ENCODE results near the gene GLB1L3.

The GLB1L3 gene

DNA sequence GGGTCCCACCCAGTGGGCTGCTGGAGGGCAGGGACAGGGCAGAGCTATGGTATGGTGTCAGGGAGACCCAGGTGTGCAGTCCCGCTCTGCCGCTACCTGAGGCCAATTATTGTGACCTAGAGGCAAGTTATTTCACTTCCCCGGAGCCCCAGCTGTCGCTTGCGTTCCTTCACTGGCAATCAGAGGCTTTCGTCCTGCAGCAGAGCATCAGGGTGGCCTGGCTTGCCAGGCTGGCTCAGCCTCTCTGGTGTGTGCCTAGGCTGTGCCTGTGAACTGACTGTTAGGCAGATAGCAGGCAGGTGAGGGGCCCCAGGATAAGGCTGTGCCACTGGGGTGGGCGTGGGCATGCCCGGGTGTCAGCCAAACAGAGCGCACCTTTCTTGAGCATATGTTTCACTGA, 87.0 kb downstream of the GLB1L3 start:
- H3K4me3 Mint-ChIP-seq: no peak overlapping the region
- peaks cover 10 to 16% of the 10 kb centered on the region in 2 donors for H3K4me1 Mint-ChIP-seq (ENCODE audit: low read depth in 2 of 2)
- H3K27me3 Mint-ChIP-seq: peaks cover 6 to 29% of the 10 kb centered on the region in 2 donors
- peaks cover 6% of the 10 kb centered on the region for H3K36me3 Mint-ChIP-seq (ENCODE audit: insufficient read depth)
- no peak overlapping the region for H3K27ac Mint-ChIP-seq
- no peaks in the 10 kb centered on the region for H3K9me3 Mint-ChIP-seq
- no peak for ATAC-seq (replicated peaks)
- DNase-seq: no peak

DNA sequence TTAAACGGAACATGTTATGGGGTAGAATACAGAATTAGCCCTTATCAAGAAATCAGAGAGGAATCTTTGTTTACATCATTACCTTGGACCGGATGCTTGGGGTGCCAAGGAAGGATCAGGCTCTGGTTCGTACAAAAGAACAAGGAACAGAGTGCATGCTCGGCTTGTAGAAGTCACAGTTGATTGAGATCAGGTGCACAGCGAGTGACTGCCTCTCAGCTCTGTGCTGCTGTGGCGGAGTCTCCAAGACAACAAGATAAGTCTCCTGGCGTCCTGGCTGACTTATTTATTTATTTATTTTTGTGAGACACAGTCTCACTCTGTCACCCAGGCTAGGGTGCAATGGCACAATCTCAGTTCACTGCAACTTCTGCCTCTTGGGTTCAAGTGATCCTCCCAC, 87.4 kb downstream of the GLB1L3 start:
- H3K36me3 Mint-ChIP-seq (ENCODE audit: insufficient read depth): peaks cover 6% of the 10 kb centered on the region

DNA sequence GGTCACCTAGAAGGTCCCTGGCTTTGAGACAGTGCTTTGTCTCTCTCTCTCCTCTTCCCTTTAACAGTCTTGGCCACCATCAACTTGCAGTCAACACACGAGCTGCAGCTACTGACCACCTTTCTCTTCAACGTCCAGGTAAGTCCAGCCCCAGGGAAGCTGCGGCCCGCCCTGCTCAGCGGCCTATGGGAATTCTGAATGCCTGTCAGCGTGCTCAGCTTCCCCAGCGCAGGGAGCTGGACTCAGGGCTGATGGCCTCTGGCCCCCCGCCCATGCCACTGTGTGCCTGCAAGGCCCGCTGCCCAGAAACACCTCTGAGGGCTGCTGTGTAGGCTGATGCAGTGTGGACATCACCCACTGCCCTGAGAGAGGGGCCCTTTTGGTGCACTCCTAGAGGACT, 88.1 kb downstream of the GLB1L3 start:
- ATAC-seq (replicated peaks): no peak
- H3K27me3 Mint-ChIP-seq: peaks cover 6 to 29% of the 10 kb centered on the region in 2 donors
- no peaks in the 10 kb centered on the region for H3K9me3 Mint-ChIP-seq

More for the DNA sequence above, 87.4 kb downstream of the GLB1L3 start:
- H3K4me3 Mint-ChIP-seq: no peak overlapping the region
- DNase-seq (no peak), ATAC-seq (replicated peaks) (no peak)
- H3K4me1 Mint-ChIP-seq (ENCODE audit: low read depth in 2 of 2): peaks cover 10 to 16% of the 10 kb centered on the region in 2 donors
- no peaks in the 10 kb centered on the region for H3K9me3 Mint-ChIP-seq
- peaks cover 6 to 29% of the 10 kb centered on the region in 2 donors for H3K27me3 Mint-ChIP-seq
- no peak overlapping the region for H3K27ac Mint-ChIP-seq

DNA sequence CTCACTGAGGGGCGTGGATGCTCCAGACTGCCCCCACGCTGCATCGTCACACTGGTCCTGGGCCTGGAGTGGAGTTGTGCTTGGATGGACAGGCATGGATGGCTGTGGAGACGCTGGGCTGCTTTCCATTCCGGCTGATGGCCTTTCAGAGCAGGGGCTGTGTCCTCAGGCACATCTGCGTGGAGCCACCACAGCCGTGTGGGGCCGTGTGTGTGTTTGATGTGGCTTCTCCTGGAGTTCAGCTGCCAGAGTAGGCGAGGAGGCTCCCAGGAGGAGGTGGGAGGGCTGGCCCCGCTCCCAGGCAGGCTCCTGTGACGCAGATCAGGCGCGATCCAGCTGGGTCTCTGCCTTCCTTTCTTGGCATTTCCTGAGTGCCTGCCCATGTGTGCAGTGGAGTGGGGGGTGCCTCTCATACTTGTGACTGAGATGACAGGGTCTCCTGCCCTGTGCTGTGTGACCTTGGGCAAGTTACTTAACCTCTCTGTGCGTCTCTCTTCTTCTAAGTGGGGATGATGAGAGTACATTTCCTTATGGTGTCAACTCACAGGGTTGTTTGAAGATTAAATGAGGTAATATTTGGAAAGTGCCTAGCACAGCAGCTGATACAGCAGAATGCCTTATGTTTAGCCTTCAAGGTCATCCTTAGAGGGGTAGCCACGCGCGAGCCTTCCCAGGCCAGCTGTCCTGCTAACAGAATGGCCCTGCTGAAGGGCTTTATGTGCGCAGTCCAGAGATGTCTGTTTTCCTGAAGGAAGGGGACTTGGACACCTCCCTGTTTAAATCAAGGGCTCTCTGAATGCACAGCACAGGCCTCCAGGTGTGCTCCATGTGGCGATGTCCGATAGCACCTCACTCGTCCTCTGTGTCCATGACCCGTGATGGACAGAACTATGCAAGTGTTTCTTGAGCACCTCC, 89.1 kb downstream of the GLB1L3 start:
- DNase-seq (no peak), ATAC-seq (replicated peaks) (no peak)
- H3K27me3 Mint-ChIP-seq: peaks cover 6 to 21% of the 10 kb centered on the region in 2 donors

More for the DNA sequence above, 88.1 kb downstream of the GLB1L3 start:
- H3K4me3 Mint-ChIP-seq: no peak overlapping the region
- no peak for DNase-seq
- peaks cover 6% of the 10 kb centered on the region for H3K36me3 Mint-ChIP-seq (ENCODE audit: insufficient read depth)
- H3K4me1 Mint-ChIP-seq (ENCODE audit: low read depth in 2 of 2): peaks cover 10 to 16% of the 10 kb centered on the region in 2 donors
- no peak overlapping the region for H3K27ac Mint-ChIP-seq

DNA sequence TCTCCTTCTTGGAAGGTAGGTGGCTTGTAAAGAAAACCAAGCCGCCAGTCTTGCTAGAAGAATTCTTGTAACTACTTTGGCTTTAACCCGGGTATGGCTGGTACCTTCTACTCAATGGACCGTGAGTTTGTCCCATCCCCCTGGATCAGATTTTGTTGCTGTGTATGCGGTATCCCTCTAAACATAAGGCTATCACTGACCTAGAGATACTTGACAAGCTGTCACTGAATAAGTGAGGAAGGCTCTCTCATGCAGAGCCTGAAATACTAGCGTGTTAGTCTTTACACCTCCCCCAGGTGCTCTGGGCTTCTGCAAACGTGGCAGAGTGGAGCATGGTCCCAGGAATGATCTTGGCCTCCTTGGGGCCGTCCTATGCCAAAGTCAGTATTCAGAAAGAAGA, 90.1 kb downstream of the GLB1L3 start:
- H3K27me3 Mint-ChIP-seq: peaks cover 6 to 19% of the 10 kb centered on the region in 2 donors
- peaks cover 3% of the 10 kb centered on the region for H3K36me3 Mint-ChIP-seq (ENCODE audit: insufficient read depth)
- H3K27ac Mint-ChIP-seq: no peak overlapping the region
- H3K4me3 Mint-ChIP-seq: no peak overlapping the region
- H3K9me3 Mint-ChIP-seq: no peaks in the 10 kb centered on the region
- peaks cover 1 to 7% of the 10 kb centered on the region in 2 donors for H3K4me1 Mint-ChIP-seq (ENCODE audit: low read depth in 2 of 2)
- no peak for DNase-seq
- ATAC-seq (replicated peaks): no peak

More for the DNA sequence above, 89.1 kb downstream of the GLB1L3 start:
- Mint-ChIP-seq H3K4me3 (no peak overlapping the region), H3K36me3 (ENCODE audit: insufficient read depth) (peaks cover 3% of the 10 kb centered on the region), H3K9me3 (no peaks in the 10 kb centered on the region), H3K4me1 (ENCODE audit: low read depth in 2 of 2) (peaks cover 1 to 7% of the 10 kb centered on the region in 2 donors), H3K27ac (no peak overlapping the region)

DNA sequence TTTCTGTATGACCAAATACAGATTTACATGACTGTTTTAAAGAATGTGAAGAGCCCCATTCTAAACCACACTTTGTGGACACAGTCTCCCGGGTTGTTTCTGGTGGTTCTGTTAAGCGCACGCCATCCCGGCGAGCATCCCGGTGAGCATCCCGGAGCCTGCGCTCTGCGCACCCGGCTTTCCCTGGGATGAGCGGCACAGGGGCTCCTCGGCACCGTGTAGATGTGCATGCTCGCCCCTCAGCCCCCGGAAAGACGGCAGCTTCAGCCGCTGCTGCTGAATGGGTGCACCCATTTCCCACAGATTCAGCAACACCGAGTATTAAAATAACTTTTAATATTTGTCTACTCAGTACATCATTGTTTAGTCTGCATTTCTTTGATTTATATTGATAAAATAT, 91.6 kb downstream of the GLB1L3 start:
- ATAC-seq (replicated peaks): no peak
- H3K27me3 Mint-ChIP-seq: peaks cover 0 to 4% of the 10 kb centered on the region in 2 donors
- H3K36me3 Mint-ChIP-seq (ENCODE audit: insufficient read depth): peaks cover 3% of the 10 kb centered on the region
- H3K4me3 Mint-ChIP-seq: no peak overlapping the region
- peaks cover 0 to 6% of the 10 kb centered on the region in 2 donors for H3K4me1 Mint-ChIP-seq (ENCODE audit: low read depth in 2 of 2)
- H3K9me3 Mint-ChIP-seq: no peaks in the 10 kb centered on the region
- H3K27ac Mint-ChIP-seq: no peak overlapping the region
- no peak for DNase-seq
